ENCODE data around the gene POLK. TPM values are rescaled to one million over a fixed set of nuclear protein-coding genes. Genes with fewer than 3 reads are reported as not detected.

The POLK gene
- total and polyA plus RNA-seq, 4 donors = 3.7 to 20.6 (median 9.8) TPM

GRCh38 chr5:75536147-75536546 lies 24.5 kb downstream of the POLK start (continued):
- TF ChIP-seq REST (IDR thresholded peaks at IDR 0.05) (no peak), HNF4G (IDR thresholded peaks at IDR 0.05) (no peak), NR2F2 (IDR thresholded peaks at IDR 0.05) (no peak), HNF4A (conservative IDR thresholded peaks at IDR 0.05) (no peak), FOXA1 (IDR thresholded peaks at IDR 0.05) (no peak), TAF1 (conservative IDR thresholded peaks at IDR 0.05) (no peak)

GRCh38 chr5:75536694-75537360 lies 25.1 kb downstream of the POLK start:
- Histone ChIP-seq H3K27ac (ENCODE audit: low read depth in 1 of 2, low read length in 2 of 2) (no peak overlapping the region), H3K36me3 (ENCODE audit: control insufficient read depth in 4 of 4, insufficient read depth in 3 of 4, low read depth in 1 of 4, low read length in 3 of 4) (peaks cover 0 to 4% (median 0%) of the 10 kb centered on the region in 4 donors), H3K4me1 (ENCODE audit: control insufficient read depth in 4 of 4, insufficient read depth in 4 of 4, low read length in 3 of 4) (peaks cover 0 to 7% (median under 1%) of the 10 kb centered on the region in 4 donors), H3K9me3 (ENCODE audit: control insufficient read depth in 4 of 4, low read length in 3 of 4) (no peaks in the 10 kb centered on the region), H3K9ac (ENCODE audit: low read depth in 1 of 2, low read length in 2 of 2) (no peak overlapping the region), H3K27me3 (ENCODE audit: control insufficient read depth in 4 of 4, insufficient read depth in 4 of 4, low read length in 3 of 4) (no peaks in the 10 kb centered on the region), H3K4me3 (ENCODE audit: low read depth in 1 of 3, low read length in 3 of 3) (no peak overlapping the region)
- WGBS = 92% methylated on average over 6 of the region's 6 CpGs
- no peak for DNase-seq (ENCODE audit: low spot score)
- TF ChIP-seq TAF1 (conservative IDR thresholded peaks at IDR 0.05) (no peak), REST (IDR thresholded peaks at IDR 0.05) (no peak), RXRA (IDR thresholded peaks at IDR 0.05) (no peak), CTCF (IDR thresholded peaks at IDR 0.05; ENCODE audit: low read depth, low read length, missing input control) (no peak), ATF3 (IDR thresholded peaks at IDR 0.05) (no peak), FOXA2 (IDR thresholded peaks at IDR 0.05) (no peak), ZBTB33 (IDR thresholded peaks at IDR 0.05) (no peak), HNF4G (IDR thresholded peaks at IDR 0.05) (no peak), FOXA1 (IDR thresholded peaks at IDR 0.05) (no peak), EGR1 (IDR thresholded peaks at IDR 0.05; ENCODE audit: low read depth in 2 of 2) (no peak), GABPA (IDR thresholded peaks at IDR 0.05 in 1 of 2, conservative IDR thresholded peaks at IDR 0.05 in 1 of 2) (no peak), RAD21 (IDR thresholded peaks at IDR 0.05) (no peak), MAX (IDR thresholded peaks at IDR 0.05) (no peak), SP1 (IDR thresholded peaks at IDR 0.05) (no peak), YY1 (IDR thresholded peaks at IDR 0.05) (no peak), JUND (IDR thresholded peaks at IDR 0.05) (no peak), NR2F2 (IDR thresholded peaks at IDR 0.05) (no peak), HNF4A (conservative IDR thresholded peaks at IDR 0.05) (no peak)
